Fibroblast of pulmonary artery (primary cell): Measurements from ENCODE around the gene ZFP92.

Experiments used
- DNase-seq: peaks from one replicate; pipeline ENCODE4 v3.0.0-alpha.2; 2010; ENCODE audit warnings: low read depth
- H3K4me3 ChIP-seq: replicated peaks from 2 replicates; pipeline ENCODE4 v1.5.1; 2011; ENCODE audit warnings: low read depth, mild to moderate bottlenecking, control low read depth, low read length, moderate library complexity
- CTCF ChIP-seq: IDR thresholded peaks from 2 replicates; pipeline ENCODE4 v1.5.1; 2011; ENCODE audit warnings: mild to moderate bottlenecking, control low read depth, low read length, inconsistent platforms; ENCODE audit errors: missing control alignments

Gene ZFP92

DNA sequence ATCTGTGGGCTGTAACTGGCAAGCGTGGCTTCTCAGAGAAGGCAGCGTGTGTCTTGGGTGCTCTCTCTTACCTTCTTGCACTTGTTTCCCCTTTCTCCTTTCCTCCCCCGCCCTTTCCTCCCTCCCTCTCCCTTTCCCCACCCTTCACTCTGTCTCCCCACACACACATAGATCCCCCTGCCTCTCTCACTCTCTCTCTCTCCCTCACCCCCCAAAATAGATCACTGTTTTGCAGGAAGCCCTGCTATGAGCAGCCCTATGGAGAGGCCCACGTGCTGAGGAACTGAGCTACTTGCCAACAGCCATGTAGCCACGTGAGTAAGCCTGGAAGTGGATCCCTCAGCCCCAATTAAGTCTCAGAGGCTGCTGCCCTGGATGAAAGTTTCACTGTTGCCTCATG is 5.8 kb upstream of the ZFP92 start:
- no peak for DNase-seq
- H3K4me3 ChIP-seq = no peak overlapping the region
- TF ChIP-seq CTCF = no peak

DNA sequence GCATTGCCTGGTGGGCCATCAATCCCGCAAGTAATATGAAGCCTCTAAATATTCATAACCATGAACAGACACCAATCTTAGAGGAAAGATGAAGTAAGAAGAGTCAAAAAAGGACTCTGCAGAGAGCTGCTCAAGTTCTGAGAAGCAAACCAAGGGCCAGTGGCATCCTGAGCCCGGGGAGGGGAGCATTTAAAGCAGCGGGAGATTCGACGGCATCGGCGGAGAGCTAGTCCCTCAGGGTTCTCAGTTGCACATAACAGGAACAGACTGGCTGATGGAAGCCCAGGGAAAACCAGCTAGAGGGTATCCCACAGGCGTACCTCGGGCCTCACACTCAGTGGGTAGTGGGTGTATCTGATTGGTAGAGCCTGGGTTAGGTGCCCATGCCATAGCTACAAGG is 5.3 kb upstream of the ZFP92 start:
- no peak for TF ChIP-seq CTCF
- H3K4me3 ChIP-seq = no peak overlapping the region
- DNase-seq = no peak

DNA sequence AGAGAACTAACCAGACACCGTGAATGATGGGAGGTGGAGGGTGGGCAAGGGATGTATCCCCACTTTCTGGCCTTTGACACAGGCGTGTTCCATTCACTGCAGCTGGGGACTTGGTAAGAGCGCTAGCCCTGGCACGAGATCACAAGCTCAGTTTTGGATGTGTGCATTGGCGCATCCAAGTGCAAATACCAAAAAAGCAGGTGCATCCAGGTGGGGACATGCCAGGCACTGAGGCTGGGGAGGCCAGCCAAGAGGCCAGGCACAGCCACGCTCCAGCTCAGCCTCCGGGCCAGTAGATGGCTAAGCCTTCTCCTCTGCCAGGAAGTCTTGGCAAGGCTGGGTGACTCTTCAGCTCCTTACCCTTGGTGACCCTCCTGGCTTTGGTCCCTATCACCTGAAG is 4.4 kb upstream of the ZFP92 start:
- no peak for DNase-seq
- no peak for TF ChIP-seq CTCF
- H3K4me3 ChIP-seq = no peak overlapping the region

DNA sequence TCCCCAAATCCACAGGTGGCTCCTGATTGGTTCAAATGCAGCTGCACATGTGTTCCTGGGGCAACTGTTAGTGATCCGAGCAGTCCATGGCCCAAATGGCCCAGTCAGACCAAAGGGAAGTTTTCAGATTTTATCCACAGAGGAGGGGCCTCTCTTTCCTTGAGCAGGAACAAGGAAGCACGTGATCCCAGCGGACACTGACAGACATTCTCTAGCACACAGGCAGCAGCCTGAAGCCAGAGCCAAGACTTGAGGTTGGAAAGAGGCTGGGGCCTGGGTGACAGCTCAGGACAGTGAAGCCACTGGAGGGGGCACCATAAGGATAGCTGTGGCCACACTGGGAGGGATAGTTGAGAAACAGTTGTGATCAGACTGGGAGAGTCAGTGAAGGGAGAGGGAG is 3.5 kb upstream of the ZFP92 start:
- TF ChIP-seq CTCF = no peak
- no peak for DNase-seq
- no peak overlapping the region for H3K4me3 ChIP-seq

GRCh38 chrX:153408221-153408721 is 3.0 kb upstream of the ZFP92 start:
- no peak overlapping the region for H3K4me3 ChIP-seq
- no peak for TF ChIP-seq CTCF
- no peak for DNase-seq

- no peak for DNase-seq
- no peak for TF ChIP-seq CTCF
- H3K4me3 ChIP-seq = no peak overlapping the region
These were observed 2.4 kb upstream of the ZFP92 start for GRCh38 chrX:153408871-153409351.

- TF ChIP-seq CTCF = no peak
- no peak overlapping the region for H3K4me3 ChIP-seq
- DNase-seq = no peak
These were observed 1.7 kb upstream of the ZFP92 start for GRCh38 chrX:153409414-153410101.
